NCI-H2029 treated with DMSO at 0.1 percent for 48 hours (cell line): ENCODE measurements around the gene STAMBPL1.
A peak's percentile ranks its signal among the peaks of the same experiment; 100 is the strongest.

Experiments
- DNase-seq: peaks from one replicate; lab custom pipeline; 2025; lab: John Stamatoyannopoulos, UW

The STAMBPL1 gene

GRCh38 chr10:88893611-88894010 lies 13.6 kb downstream of the STAMBPL1 start:
- DNase-seq, result no peak

DNA sequence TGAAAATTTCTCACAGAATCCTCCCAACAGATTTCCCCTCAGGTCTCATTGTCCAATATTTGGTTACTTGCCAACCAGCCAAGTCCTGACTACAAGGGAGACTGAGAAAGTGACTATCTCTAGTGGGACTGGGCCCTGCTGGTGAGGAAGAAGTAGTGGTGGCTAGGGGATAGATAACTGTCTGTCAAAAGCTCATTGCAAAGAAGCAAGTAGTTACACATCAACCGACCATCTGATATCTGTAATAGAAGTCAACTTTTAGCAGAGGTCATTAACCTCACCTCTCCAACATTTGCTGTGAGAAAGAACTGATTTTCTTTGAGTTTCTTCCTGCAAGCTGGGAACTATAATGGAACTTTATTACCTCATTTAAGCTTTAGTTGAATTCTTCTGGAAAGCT lies 15.2 kb downstream of the STAMBPL1 start:
- DNase-seq, result no peak

DNA sequence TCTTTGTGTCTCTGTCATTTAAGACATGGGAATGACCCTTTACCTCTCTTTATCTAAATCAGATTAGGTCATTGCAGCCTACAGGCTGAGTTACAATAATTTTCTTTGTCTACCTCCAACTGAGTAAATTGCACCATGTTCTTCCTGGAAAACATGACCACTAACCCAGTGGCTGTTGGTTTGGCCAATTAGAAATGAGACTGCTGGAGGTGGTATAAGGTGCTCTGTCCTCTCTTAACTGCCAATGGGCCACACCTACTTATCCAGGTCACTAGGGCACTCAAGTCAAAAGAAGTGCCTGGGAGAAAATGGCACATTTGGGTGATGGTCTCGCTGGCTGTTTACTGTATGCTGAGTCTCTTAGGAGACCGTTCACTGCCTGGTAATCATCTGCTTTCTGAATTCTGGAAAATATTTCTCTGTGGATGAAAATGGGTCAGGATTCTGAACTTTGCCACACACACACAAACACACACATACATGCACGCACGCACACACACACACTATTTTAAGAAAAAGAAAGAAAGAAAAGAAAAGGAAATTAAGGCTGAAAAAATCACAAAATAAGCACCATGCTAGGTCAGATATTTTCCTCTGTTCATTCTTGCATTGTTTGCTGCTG lies 16.4 kb downstream of the STAMBPL1 start:
- no peak for DNase-seq

GRCh38 chr10:88896994-88897853 lies 17.2 kb downstream of the STAMBPL1 start:
- no peak for DNase-seq

DNA sequence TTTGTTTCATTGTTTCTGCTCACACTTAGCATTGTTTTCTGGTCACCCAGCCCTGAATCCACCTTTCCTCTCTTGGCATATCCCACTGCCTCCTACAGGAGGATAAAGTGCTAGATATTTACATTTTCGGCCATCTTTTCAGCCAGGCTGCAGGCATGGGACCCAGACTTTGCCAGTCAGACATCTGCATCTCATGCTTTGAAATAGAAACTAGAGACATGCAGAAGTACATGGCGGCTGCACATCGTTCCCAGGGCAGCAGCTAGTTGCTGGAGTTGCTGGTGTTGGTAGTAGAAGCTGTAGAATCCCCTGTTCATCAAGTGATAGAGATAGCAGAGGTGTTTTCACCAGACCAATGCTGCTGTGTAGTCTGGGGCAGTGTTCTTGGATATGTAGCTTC lies 18.7 kb downstream of the STAMBPL1 start:
- no peak for DNase-seq

GRCh38 chr10:88899886-88900285 lies 19.8 kb downstream of the STAMBPL1 start:
- DNase-seq, result no peak

DNA sequence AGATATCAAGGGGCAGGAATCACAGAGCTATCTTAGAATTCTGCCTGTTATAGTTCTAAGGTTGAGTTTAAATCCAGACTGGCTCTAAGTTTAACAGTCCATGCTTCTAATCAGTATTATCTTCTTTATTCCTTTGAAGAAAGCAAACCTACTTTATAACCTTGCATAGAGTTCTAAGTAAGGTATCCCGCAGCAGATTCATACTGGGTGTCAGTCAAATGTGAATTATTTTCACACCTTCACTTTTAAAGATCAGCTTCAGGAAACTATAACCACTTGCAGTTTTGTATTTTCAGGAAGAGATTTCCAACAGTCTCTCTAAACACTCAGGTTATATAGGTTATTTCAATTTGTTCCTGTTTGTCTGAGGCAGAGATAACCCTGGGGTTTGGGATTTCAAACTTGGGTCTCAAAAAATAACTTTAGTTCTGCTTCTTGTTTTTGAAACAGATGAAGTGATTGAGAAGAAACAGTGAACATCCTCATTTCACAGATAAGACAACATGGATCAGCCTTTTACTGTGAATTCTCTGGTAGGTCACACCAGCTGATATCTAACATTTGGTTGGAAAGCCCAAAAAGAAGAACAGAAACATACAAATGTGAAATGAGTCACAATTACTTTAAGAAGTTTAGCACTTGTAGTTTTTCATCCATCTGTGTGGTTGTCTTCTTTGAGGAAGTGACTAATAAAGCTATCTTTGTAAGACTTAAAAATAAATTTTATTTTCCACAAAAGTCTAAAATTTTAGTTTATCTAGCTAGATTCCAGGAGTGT lies 21.4 kb downstream of the STAMBPL1 start:
- DNase-seq, result no peak

DNA sequence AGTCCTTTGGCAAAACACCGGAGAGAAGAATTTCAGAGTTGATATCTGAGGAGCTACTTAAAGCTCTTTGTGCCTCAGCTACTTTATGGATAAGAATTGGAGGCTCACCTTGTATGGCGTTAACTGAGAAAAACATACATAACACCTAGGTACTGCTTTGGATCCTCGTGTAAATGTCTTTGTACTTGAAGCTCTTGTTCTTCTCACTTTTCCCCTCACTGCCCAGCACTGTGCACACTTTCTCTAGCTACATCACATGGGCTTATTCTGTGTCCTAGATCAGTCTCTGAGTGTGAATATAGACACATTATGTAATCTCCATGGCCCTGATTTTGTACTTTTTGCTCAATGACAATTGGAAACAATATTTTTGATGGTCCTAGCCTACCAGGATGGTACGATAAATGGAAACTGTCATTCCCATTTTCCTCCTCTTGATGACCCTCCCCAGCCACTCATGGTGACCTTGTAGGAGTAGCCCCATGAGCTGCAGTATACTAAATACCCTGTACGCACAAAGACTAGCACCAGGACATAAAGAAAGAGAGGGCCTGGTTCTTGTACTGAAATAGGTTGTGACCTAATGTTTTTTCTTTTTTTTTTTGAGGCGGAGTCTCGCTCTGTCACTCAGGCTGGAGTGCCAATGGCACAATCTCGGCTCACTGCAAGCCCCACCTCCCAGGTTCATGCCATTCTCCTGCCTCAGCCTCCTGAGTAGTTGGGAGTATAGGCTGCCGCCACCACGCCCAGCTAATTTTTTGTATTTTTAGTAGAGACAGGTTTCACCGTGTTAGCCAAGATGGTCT lies 22.1 kb downstream of the STAMBPL1 start:
- no peak for DNase-seq

GRCh38 chr10:88903715-88904114 lies 23.7 kb downstream of the STAMBPL1 start:
- DNase-seq, result no peak

- DNase-seq, result no peak
Measured at GRCh38 chr10:88906921-88907320, 26.9 kb downstream of the STAMBPL1 start.

DNA sequence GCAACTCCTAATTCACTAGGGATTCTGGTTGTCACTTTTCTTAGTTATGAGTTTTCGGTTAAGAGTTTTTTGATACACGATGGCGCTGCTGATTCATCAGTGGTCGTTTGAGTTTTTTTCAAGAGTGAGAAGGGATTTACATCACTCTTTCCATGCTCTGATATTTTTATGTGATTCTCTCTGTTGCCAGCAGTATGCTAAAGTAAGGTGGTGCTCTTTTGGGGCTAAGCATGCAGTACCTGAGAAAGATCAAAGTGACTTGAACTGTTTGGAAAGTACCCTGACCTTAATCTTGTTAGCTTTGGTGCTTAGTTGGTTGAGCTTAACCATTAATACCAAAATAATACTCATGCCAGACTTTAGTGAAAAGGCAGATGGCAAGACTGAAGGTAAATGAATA lies 28.1 kb downstream of the STAMBPL1 start:
- no peak for DNase-seq

GRCh38 chr10:88911116-88911515 lies 31.1 kb downstream of the STAMBPL1 start:
- no peak for DNase-seq

DNA sequence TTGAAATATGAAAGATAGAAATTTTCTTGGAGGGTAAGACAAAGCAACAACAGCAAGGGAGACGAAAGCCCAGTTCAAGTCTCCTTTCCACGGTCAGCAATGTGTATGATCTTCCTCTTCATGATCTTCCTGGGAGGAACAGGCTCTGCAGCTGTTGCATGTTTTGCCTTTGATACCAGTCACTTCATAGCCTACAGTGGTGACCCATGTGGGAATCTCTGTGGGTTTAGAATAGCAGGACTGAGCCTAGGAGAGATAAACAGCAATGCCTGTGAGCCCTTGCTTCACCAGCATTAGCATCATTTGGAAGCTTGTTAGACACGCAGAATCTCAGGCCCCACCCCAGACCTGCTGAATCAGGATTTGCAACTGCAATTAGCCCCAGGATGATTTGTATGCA lies 31.8 kb downstream of the STAMBPL1 start:
- DNase-seq, result no peak

DNA sequence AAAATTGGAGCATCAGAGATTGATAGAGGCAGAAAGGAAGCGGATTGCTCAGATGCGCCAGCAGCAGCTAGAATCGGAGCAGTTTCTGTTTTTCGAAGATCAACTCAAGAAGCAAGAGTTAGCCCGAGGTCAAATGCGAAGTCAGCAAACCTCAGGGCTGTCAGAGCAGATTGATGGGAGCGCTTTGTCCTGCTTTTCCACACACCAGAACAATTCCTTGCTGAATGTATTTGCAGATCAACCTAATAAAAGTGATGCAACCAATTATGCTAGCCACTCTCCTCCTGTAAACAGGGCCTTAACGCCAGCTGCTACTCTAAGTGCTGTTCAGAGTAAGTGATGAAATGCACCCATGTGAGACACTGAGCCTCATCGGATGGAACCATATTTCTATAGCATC lies 33.1 kb downstream of the STAMBPL1 start:
- DNase-seq, result peak; percentile 12

GRCh38 chr10:88913788-88914187 lies 33.7 kb downstream of the STAMBPL1 start:
- no peak for DNase-seq

- no peak for DNase-seq
Measured at GRCh38 chr10:88915781-88916180, 35.7 kb downstream of the STAMBPL1 start.

DNA sequence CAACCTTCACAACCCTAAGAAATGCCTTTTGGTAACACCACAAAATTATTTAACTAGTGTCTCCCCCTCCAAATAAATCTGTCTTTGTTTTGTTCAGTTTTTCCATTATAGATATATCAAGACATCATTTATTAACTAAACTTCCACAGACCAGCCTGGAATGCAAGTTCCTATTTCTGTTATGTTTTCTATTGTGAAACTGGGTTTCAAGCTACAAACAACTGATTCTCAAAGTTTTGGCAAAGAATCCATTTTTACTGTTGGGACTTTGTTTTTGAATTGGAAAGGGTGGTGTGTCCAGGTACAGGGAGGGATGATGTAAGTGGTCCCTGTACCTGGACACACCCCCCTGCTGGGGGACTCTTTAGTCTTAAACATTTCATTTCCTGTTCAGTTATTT lies 36.2 kb downstream of the STAMBPL1 start:
- no peak for DNase-seq

GRCh38 chr10:88916986-88917385 lies 36.9 kb downstream of the STAMBPL1 start:
- DNase-seq, result no peak

DNA sequence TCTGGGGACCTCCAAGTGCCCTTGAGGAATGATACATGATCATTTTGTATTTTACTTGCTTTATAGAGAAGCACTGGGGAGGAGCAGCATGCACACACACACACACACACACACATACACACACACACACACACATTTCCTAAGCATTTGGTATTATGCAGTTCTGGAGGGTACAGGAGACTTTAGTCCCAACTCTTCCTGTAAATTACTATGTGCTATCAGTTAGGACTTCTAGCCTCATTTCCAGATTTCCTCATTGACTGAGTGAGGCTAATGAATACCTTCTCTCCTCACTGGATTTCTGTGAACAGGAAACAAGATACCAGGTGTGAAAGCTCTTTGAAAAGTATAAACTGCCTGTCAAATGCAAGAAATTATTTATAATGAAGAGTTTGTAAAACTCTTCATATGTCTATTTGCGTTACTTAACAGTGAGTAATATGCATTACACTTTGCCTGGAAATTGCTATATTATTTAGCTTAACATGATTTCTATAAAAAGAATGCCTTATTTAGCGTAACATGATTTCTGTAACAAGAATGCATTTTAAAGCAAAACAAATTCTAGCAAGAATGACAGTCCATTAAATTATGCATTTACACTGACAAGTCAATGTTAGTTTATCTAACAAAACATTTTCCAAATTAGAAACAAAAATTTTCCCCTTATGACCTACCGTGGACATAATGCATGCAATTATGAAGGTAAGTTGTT lies 38.3 kb downstream of the STAMBPL1 start:
- DNase-seq, result no peak

GRCh38 chr10:88919041-88919440 lies 39.0 kb downstream of the STAMBPL1 start:
- DNase-seq, result no peak

- DNase-seq, result no peak
Measured at GRCh38 chr10:88920198-88920597, 40.2 kb downstream of the STAMBPL1 start.
